Measurements from ENCODE around the gene ESPL1.

The ESPL1 gene

DNA sequence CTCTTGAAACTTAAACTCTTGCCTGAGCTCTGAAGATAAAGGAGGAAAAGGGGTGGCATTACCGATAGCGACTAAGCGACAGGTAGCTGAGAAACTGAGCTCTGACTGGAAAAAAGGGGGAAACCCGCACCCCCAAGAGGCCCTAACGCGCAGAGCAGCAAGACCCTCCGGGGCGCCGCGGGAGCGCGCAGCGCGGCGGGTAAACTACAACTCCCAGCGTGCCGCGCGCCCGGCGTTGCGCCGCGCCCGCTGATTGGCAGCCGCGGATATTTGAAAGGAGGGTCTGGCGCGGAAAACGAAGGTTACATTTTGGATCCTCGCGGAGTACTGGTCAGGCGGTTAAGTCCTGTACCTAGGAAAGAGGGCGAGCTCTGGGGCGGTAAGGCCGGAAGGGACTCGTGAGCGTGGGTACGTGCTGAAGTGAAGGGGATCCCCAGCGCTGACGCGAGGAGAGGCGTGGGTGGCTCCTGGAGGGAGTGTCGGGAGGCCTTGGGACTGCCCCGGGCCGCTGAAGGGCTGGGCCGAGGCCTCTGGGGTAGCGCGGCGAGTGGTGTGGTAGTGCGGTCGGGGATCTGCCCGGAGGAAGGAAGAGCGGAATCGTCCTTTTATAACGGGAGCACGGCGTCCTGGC lies at the start of gene ESPL1:
TSS of gene ESPL1 (plus strand) at position 301 of the 631 bp plus-strand sequence. CDS start 468 bp downstream, outside the sequence.
- DNase-seq: peak; percentile 76

DNA sequence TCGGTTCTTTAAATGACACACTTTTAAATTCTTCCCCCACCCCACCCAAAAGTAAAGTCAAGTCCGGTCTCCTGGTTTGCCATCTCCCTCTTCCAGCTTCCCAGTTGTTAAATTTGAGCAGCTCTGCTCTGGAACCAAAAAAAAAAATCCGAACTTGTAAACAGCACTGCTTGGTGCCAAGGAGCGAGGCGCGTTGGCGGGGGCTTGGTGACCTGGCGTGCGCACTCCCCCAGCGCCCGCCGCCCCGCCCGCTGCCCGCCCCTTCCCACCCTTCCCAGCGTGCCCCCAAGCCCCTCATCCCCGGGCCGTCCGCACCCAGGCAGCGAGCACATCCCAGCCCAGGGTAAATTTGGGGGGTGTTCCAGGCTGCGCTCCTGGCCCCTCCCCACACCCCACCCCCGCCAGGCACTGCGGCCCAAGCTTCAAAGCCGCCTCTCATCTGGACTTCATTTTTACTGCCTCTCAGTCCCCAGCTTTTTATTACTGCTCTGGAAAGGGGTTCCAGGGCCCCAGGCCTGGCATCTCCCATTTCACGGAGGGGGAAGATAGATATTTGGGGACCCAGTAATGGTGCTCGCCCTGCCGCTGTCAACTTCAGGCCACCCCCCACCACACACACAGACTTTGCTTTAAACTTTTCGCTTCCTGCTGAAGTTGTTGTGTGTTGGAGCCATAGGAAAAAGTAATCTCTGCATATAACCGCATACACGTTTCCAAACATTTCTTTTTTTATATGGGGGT lies 49.4 kb upstream of the ESPL1 start:
- no peak for DNase-seq

DNA sequence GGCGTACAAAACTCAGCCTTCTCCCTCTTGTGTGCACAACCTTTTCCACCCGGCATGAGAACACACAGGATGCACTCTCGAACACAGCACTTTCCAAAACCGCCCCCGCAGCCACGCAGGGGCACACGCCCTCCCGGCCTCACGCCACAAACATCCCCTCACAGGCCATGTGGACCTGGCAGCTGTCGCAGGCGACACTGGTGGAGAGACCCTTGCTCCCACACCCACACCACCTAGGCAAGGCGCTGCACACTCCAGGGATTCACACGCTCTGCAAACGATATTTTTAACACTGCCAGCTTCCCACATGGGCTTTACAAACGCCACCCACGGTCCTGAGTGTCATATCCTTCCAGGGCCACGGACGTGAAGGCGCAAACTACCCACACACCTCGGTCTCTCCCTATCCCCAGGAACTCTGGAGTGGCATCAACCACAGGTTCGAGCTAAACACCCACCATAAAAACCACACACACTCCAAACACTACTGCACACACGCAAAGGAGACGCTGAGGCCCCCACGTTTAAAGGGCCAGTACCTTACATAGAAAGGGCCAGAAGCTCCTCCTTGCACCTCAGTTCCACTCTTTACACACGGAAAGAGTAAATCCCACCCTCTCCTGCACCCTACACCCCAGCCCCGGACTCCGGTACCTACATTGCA lies 48.7 kb upstream of the ESPL1 start:
- DNase-seq: peak; percentile 42

DNA sequence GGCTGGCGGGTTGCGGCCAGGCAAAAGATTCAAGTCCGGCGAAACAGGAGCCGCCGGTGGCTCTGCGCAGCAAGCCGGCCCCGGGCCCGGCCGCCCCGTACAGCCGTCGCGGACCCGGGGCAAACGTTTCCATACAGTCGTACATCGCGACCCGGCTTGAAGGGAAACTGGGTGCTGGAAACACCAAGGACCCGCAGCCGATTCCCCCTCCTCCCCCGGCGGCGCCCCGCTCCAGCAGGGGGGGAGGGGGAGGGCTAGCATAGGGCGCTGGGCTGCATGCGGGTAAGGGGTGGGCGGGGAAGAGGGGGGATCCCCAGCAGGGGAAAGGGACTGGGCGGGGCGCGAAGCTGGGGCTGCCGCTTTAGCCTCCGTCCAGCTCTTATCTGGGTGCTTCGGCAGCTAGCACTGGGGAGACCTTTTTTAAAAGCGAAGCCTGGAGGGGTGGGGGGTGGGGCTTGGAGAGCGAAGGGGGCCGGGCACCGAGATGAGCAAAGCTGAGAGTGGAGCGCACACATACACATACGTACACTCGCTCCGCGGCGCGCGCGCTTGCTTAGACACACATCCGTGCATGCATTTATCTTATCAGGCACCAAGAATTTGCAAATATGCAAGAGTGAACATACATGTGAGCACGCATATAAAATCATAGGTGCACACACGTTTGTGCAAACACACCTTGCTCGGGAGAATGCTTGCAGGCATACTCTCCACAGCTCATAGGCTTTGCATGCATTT lies 48.0 kb upstream of the ESPL1 start:
- DNase-seq: peak; percentile 77

DNA sequence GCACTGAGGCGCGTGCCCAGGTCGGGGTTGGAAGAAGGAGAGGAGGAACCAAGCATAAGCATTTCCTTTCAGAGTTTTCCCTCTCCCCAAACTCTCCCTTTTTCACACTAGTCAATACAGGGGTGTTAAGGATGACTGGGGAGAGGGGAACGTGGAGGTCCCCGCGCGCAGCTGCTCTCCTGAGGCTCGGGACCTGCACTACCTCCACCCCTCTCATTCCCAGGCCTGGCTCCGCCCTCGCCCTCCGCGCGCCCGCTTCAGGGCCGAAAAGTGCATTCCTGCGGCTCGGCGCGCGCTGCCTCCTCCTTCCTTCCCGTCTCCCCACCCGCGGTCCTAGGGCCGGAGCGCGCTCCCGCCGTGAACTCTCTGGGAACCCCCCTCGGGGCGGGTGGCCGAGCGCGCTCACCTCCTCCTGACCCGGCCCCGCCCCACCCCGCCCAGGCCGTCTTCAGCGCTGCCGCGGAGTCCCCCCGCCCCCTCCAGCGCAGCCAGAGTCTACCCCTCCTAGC lies 47.4 kb upstream of the ESPL1 start:
- peak; percentile 76 for DNase-seq

DNA sequence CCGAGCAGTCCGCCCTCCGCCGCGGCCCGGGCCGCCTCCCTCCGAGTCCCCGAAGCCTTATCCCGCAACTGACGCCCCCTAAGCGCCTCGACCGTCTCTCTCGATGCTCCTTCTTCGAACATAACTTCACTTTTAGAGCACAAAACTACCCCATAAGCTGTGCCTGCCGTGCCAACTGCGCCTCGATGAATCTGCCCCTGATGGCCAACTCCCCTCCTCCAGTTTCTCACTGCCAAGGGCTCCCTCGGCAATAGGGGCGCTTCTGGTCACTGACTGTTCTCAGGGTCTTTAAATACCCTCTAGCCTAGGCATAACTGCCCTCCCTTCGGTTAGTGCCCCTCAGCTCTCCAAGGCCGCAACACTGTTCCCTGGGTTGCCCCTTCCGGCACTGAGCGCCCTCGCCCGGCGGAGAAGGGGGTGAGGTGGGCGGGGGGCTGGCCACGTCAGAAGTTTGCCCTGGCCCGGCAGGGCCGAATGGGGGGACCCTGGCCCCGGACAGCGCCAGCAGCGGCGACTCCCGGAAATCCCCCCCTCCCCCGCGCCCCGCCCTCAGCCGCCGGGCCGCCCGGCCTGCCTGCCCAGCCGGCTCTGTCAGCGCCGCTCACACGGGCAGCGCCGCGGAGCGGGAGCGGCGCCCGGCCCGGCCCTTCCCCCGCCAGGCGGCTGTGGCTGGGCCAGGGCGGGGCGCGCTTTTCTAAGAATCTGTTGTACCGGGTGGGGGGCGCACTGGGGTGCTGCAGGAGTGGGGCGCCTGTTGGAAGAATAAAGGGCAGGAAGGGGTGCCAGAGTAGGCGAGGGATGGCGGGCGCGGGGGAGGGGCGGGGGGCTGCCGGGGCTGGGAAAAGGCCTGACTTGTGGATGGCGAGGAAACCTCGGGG lies 46.7 kb upstream of the ESPL1 start:
- peak; percentile 42 for DNase-seq

DNA sequence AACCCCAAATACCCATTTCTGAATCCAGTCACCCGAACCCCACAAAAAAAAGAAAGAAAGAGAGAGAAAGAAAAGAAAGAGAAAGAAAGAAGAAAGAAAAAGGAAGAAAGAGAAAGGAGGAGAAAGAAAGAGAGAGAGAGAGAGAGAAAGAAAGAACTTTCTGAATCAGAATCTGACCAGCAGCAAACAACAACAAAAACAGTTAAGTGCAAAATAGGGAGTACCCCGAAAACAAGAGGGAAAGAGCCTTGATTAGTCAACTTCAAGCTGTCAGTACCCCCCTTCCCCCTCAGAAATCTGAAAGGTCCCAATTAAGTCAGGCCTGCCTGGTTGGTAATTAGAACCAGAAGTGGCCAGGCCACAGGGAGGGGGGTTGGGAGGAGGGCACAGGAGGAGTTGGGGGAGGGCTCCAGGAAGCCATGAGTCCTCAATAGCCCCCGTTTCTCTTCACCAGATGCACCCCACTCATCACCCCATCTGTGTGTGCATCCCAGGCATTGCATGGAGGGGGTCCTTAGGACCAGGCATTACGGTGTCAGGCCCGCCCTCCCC lies 45.9 kb upstream of the ESPL1 start:
- DNase-seq: no peak

DNA sequence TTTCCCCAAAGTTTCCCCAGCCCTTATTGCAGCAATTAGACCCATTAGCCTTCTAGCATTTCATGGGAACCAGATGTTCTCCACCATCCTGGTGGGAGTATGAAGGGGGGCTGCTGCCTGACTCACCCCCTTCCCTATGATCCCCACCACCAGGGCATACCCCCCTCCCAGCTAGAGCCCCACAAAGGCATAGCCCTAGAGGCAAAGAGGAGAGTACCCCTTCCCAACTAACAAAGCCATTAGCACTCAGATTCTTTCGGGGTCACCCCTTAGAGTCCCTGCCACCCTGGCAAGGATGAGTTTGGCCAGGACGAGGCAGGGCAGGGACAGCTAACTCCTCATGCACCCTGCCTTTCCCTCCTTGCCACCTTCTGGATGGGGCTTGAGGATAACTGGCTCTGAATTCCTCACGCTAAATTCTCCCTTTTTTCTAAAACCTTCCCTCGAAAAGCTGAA lies 45.3 kb upstream of the ESPL1 start:
- no peak for DNase-seq

DNA sequence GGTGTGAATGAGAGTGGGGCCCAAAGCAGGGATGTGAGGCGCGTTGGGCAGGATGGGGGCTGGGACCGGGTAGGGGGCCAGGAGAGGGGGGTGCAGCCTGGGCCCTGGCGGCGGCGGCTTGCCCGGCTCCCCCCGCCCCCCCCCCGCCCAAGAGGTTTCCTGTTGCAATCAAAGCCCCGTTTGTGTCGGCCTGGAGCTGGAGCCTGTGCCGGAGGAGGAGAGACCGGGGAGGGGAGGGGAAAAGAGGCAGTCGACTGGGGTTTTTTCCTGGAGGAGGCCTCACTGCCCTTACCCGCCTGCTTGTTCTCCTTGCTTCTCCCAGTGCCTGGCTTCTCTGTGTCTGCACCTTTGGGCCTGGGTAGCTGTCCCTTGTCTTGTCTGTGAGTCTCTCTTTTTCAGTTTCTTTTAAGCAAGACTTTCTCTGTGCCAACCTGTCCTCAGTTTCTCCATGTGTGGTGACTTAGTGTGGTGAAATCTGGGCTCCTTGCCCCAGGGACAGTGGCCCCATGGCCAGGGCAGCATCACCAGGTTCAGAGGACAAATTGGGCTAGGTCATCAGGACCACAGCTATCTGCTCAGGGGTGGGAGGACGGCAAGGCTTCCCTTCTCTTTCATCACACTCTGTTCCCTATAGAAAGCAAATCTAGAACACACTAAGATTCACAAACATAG lies 44.6 kb upstream of the ESPL1 start:
- no peak for DNase-seq

DNA sequence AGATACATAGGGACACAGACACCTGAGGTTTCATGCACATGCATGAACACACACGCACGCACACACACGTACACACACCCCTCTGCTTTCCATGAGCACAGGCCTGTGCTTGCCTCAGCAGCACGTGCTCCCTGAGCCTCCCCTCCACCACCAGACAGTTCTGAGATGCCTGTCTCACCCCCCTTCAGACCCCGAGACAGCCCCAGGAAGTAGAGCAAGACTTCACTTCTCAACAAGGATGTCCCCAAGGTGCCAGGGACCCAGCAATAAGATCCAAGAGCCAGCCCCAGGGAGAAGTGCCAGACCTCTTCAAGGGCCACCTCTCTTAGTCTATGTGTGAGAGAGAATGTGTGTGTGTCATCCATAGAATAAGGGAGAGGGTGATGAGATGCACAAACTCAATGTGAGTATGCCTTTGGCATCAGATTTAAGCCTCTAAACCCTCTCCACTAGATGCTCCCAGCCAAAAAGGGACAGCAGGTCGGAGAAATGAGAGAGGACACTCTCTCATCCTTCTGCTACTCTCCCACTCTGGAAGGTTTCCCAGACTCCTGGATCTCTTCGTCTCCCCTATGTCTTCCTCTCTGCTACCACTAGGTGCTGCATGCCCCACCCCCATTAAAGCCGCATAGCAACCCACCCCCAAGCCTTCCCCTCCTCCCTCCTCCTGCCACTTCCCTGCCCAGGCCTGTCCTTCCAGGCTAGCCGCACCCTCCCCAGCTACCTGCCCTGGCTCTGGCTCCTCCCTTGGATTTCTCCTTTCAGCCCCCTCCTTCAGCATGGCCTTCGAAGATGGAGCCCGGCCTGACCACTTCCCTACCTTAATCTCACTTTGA lies 43.8 kb upstream of the ESPL1 start:
- no peak for DNase-seq

DNA sequence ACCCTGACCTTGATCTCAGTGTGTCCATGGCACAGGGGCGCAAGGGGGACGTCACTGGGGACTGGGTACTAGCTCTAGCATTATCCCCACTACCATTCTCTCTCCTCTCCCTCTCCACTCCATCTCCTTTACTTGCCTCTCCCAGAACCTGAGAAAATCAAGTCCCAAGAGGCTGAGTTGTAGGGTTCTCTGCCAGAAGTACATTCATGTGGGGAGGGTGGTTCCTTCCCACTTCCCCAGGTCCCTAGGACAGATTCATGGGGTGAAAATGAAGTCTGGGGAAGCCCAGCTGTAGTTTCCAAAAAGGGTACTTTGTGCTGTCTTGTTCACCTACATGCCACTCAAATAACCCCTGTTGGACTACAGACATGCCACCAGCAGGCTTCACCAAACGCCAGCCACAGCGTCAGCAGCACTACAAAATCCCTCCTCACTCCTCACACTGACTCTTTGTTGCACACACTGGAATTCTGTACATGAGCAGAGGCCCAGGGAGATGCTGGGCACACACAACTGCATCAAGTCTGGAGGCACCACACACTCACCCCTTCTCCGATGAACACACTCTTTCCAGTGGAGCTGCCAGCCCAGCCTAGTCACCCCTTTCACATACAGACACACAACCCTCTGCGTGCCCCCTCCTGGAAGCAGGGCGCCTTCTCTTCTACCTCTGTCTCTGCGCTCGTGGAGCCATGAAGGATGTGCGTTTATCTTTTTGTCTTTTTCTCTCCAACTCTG lies 43.0 kb upstream of the ESPL1 start:
- DNase-seq: no peak

DNA sequence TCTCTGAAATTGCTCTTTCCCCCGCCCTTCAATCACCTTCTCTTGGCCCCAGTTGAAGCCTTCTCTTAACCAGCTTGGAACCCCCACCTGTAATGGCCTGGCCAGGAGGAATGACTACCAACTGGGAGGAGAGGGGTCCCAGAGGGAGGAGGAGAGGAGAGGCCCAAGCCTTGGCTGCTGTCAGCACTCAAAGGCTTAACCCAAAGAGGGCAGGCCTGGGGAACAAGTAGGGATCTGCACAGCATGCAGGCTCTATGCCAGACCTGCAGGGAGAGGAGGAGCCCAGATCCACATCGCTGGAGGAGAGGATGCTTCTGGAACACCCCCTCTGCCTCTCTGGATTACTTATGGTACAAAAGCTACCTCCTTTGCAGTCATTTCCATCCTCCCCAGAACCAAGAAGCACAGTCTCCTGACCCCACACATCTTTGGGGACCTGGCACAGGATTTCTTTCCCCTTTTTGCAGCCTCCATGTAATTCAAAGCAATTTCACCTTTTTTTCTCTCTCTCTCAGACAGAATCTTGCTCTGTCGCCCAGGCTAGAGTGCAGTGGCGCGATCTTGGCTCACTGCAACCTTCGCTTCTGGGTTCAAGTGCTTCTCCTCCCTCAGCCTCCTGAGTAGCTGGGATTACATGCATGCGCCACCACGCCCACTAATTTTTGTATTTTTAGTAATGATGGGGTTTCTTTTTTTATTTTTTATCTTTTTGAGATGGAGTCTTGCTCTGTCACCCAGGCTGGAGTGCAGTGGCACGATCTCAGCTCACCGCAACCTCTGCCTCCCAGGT lies 42.3 kb upstream of the ESPL1 start:
- no peak for DNase-seq

DNA sequence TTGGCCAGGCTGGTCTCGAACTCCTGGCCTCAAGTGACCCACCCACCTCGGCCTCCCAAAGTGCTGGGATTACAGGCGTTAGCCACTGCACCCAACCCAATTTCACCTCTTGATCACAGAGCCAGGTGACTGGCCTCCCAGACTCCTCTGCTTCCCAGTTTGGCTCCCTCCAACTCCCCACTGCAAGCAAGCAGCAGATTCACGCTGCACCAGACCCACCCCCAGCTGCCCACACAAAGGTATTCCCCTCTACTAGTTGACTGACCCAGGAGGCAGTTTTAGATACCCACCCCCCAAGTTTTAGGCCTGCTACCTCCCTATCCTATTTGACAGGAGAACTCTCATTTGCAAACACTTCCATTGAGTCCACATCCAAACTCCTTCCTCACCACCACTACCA lies 41.3 kb upstream of the ESPL1 start:
- DNase-seq: no peak

DNA sequence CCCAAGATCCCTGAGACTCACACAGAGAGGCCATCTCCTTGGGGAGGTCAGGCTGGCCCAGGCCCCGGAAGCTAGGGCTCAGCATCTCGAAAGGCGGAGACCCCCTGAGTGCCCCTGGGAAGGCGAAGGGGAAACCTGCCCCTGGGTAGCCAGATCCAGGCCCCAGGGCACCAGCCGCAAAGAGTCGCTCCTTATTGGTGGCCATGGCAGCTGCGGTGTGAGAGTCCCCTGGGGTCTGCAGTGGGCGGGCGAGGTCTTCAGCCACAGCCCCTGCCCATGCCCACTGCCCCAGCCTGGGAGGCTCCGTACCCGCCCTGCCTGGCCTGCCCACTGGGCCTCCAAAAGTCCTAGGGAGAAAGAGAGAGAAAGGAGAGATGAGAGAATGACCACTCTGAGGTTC lies 40.8 kb upstream of the ESPL1 start:
- DNase-seq: no peak

DNA sequence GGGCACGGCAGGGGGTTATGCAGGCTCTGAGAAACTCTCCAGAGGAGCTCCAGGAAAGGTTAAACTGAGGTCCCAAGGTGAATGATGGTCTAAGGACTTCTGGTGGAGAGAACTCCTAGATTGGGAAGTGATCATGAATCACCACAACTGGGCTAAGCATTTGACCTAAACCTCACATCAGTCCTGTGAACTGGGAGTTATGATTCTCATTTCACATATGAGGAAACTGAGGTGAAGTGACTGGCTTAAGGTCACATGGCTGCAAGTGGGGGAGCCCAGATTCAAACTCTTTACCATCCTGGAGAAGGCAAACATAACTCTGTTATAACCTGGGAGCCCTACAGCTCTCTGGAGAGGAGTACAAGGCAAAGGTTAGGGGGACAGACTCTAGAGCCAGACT lies 40.3 kb upstream of the ESPL1 start:
- no peak for DNase-seq

DNA sequence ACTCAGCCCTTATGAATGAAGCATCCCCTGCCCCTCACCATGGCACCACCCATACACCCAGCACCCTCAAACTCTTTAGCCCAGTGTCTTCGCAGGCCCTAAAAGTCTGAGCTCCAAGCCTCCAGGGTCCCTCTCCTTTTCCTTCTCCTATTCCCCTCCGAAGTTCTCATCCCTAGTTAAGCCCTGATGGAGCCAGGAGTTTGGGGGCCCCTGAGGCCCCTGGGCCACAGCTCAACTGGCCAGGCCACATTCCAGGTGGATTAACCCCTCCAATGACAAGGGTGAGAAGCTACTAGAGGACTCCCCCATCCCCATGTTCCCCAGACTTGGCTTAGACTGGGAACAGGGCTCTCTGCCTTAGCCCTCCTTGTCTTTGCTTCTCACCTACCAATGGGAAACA lies 38.6 kb upstream of the ESPL1 start:
- DNase-seq: no peak

DNA sequence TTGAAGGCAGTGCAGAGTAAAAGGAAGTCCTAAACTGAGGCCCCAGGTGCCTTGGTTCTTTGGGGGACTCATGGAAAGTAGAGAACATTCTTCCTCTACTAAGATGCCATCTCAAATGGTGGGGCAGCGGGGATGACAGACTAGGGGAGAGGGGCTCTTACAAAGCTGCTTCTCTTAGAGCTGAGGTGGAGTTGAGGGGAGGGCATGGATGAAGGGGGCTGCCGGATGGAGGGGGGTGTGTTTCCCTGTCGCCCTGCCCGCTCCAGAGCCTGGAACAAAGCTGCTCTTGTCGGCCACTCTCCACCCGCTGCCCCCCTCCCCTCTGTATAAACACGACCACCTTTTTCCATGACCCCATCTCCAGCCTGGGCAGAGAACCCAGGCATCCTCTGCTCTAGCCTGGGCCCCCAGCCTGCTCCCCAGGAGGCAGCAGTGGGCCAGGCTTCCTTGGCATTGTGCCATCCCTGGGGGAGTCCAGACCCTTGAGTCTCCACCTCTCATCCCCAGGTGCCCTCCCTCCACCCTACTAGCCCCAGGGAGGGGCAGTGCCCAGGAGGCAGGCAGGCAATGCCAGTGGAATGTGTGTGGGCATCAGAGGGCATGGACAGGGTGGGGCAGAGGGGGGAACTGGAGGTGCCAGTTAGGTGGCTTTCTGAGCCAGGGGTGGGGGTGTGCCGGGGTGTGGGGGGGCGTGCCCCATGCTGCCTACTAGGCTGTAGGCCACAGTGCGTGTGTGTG lies 37.8 kb upstream of the ESPL1 start:
- no peak for DNase-seq

DNA sequence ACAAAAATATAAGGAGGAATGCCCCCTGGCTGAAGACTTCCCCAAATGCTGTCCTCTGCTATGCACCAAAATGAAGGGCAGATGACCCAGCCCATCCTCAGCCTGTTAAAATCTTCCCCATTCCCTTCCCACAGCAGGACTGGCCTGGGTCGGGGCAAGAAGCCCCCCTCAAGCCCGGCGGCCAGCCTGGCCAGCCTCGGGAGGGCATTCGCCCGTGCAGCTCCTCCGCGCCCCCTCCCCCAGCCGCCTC lies 36.5 kb upstream of the ESPL1 start:
- no peak for DNase-seq
